Parathyroid adenoma (tissue), 2 donors: ENCODE data around the gene TTLL10.

Source experiments
- H2AFZ ChIP-seq: fragments of 300-600 bp; sonication (generic); one replicate; pipeline ENCODE4 v1.7.0; 2017; ENCODE audit warnings: antibody characterized with exemption, mild to moderate bottlenecking
- H3K27ac ChIP-seq: fragments of 300-600 bp; sonication (generic); one replicate; pipeline ENCODE4 v1.7.0; 2017
- H3K27me3 ChIP-seq: fragments of 300-600 bp; sonication (generic); one replicate; pipeline ENCODE4 v1.7.0; 2017; ENCODE audit warnings: low read length; ENCODE audit not compliant: control insufficient read depth, insufficient read depth
- H3K36me3 ChIP-seq: fragments of 300-600 bp; sonication (generic); one replicate; pipeline ENCODE4 v1.7.0; 2017; ENCODE audit warnings: low read length; ENCODE audit not compliant: control insufficient read depth, insufficient read depth
- H3K4me1 ChIP-seq: fragments of 300-600 bp; sonication (generic); one replicate; pipeline ENCODE4 v1.7.0; 2017; ENCODE audit warnings: control low read depth
- H3K4me2 ChIP-seq: fragments of 300-600 bp; sonication (generic); one replicate; pipeline ENCODE4 v1.7.0; 2017; ENCODE audit warnings: low read length
- H3K4me3 ChIP-seq: fragments of 300-600 bp; sonication (generic); one replicate; pipeline ENCODE4 v1.7.0; 2017; ENCODE audit warnings: low read depth, low read length
- H3K79me2 ChIP-seq: fragments of 300-600 bp; sonication (generic); one replicate; pipeline ENCODE4 v1.7.0; 2017; ENCODE audit warnings: control low read depth
- H3K9ac ChIP-seq: fragments of 300-600 bp; sonication (generic); one replicate; pipeline ENCODE4 v1.7.0; 2017; ENCODE audit warnings: mild to moderate bottlenecking
- H3K9me3 ChIP-seq: fragments of 300-600 bp; sonication (generic); one replicate; pipeline ENCODE4 v1.7.0; 2017; ENCODE audit warnings: low read length; ENCODE audit not compliant: control insufficient read depth
- TF ChIP-seq, protein P1 (sequence below): fragments of 300-600 bp; sonication (generic); IDR thresholded peaks from one replicate; pipeline ENCODE4 v1.7.0; 2017; ENCODE audit warnings: antibody characterized with exemption, mild to moderate bottlenecking
- donor health status: primary hyperparathyroidism.

Gene TTLL10

DNA sequence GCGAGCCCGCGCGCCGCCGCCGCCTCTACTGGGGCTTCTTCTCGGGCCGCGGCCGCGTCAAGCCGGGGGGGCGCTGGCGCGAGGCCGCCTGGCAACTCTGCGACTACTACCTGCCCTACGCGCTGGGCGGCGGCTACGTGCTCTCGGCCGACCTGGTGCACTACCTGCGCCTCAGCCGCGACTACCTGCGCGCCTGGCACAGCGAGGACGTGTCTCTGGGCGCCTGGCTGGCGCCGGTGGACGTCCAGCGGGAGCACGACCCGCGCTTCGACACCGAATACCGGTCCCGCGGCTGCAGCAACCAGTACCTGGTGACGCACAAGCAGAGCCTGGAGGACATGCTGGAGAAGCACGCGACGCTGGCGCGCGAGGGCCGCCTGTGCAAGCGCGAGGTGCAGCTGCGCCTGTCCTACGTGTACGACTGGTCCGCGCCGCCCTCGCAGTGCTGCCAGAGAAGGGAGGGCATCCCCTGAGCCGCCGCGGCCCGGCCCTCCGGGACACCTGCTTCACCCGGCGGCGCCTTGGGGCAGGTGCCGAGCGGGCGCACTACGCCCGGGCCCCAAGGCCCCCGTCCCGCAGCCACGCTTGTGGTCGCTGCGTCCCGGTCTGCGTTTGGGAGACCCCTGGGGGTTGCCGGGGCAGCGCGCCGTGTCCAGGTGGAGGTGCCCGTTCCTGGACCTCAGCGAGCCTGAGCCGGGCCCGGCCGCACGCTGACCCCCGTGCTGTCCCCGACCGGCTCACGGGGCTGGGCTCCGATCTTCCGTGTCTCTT, 59.3 kb downstream of the TTLL10 start:
- H3K36me3 ChIP-seq, result no peaks in the 10 kb centered on the region
- no peak overlapping the region for H3K9ac ChIP-seq

DNA sequence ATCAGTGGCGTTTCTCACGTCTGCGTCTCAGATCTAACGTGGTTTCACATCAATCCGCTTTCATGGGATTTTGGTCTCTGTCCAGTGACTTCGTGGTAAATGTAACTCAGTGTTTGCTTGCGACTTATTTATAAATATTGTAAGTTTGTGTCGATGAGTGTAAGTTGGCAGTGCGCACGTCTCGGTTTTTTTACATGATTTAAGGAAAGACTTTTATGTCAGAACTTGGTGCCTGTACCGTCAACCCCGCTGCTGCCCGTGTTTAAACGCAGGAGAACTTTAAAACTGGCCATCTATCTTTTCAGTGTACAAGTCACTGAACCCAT, 59.9 kb downstream of the TTLL10 start:
- TF ChIP-seq, protein P1, sequence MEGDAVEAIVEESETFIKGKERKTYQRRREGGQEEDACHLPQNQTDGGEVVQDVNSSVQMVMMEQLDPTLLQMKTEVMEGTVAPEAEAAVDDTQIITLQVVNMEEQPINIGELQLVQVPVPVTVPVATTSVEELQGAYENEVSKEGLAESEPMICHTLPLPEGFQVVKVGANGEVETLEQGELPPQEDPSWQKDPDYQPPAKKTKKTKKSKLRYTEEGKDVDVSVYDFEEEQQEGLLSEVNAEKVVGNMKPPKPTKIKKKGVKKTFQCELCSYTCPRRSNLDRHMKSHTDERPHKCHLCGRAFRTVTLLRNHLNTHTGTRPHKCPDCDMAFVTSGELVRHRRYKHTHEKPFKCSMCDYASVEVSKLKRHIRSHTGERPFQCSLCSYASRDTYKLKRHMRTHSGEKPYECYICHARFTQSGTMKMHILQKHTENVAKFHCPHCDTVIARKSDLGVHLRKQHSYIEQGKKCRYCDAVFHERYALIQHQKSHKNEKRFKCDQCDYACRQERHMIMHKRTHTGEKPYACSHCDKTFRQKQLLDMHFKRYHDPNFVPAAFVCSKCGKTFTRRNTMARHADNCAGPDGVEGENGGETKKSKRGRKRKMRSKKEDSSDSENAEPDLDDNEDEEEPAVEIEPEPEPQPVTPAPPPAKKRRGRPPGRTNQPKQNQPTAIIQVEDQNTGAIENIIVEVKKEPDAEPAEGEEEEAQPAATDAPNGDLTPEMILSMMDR, result no peak
- Histone ChIP-seq H3K27ac (no peak overlapping the region), H3K4me2 (no peak overlapping the region), H3K4me3 (no peak overlapping the region), H3K27me3 (no peaks in the 10 kb centered on the region), H3K4me1 (peaks cover 5% of the 10 kb centered on the region), H3K9me3 (no peaks in the 10 kb centered on the region), H3K36me3 (no peaks in the 10 kb centered on the region), H2AFZ (no peak overlapping the region), H3K79me2 (peaks cover 24% of the 10 kb centered on the region), H3K9ac (no peak overlapping the region)

More for the DNA sequence above, 59.3 kb downstream of the TTLL10 start:
- no peaks in the 10 kb centered on the region for H3K9me3 ChIP-seq
- TF ChIP-seq, protein P1, result no peak
- H3K79me2 ChIP-seq, result peaks cover 27% of the 10 kb centered on the region
- no peaks in the 10 kb centered on the region for H3K27me3 ChIP-seq
- H3K4me1 ChIP-seq, result peaks cover 5% of the 10 kb centered on the region
- no peak overlapping the region for H2AFZ ChIP-seq
- H3K4me2 ChIP-seq, result peak overlapping the region; percentile 42
- no peak overlapping the region for H3K27ac ChIP-seq
- H3K4me3 ChIP-seq, result no peak overlapping the region

DNA sequence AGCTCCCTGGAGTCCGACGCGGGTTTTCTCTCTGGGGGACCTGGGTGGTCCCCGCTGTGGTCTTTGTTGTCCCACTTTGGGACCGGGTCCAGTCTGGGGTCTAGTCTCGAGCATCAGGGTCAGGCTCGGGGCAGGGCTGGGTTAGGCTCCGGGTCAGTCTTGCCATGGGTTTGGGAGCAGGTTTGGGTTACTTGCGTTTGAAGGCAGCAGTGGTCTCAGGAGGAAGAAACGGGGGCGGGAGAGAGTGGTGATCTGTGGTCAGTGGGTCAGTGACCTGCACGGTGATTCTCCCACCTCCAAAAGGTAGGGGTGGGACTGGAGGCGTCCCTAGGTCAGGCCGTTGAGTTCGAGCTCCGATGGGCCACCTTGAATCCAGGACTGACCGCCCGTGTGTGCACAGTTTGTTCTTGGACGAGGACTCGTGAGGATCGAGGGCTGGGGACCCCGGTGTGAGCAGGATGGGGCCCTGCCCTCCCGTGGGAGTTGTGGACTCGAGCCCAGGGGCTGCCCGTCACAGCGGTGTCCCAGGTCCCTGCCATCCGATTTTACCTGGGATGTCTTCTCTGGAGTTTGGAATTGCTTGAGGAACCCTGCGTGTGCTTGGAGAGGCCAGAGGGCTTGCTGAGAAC, 60.6 kb downstream of the TTLL10 start:
- Histone ChIP-seq H3K4me1 (peaks cover 5% of the 10 kb centered on the region), H3K27ac (no peak overlapping the region), H3K79me2 (peaks cover 16% of the 10 kb centered on the region), H3K4me2 (no peak overlapping the region), H3K9me3 (no peaks in the 10 kb centered on the region), H3K9ac (no peak overlapping the region), H3K36me3 (no peaks in the 10 kb centered on the region), H2AFZ (no peak overlapping the region), H3K4me3 (no peak overlapping the region), H3K27me3 (no peaks in the 10 kb centered on the region)
- TF ChIP-seq, protein P1, result no peak

DNA sequence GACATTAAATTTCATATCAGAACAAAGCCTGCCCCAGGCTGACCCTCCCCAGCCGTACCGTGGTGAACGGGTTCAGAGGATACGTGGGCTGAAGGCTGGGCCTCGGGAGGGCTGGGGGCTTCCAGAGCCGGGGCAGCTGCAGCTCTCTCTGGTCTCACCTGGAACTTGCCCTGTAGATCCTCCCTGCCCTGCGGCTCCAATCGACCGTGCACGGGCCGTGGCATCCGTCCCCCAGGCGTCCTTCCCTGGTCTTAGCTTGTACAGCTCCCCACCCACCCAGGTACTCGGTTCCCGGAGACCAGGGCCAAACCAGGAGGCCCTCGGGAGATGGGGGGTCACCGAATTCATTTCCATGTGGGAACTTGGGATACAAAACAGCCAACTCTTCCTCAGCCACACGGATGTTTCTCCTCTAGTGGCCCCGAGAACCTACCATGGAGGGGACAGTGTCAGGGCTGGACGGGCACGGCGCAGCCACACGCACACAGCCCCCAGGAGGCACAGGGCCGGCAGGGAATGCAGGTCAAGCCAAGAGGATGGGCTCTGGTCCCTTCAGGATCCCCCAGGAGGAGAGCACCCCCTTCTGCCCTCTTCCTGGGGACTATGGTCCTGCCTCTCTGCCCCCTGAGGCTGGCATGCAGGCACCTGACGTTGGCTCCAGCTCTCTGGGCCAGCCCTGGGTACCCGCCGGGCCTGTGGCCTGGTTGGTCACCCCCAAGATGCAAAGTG, 61.5 kb downstream of the TTLL10 start:
- no peak overlapping the region for H3K27ac ChIP-seq
- H3K79me2 ChIP-seq, result peaks cover 7% of the 10 kb centered on the region
- no peaks in the 10 kb centered on the region for H3K36me3 ChIP-seq
- H3K9me3 ChIP-seq, result no peaks in the 10 kb centered on the region
- peaks cover 2% of the 10 kb centered on the region for H3K4me1 ChIP-seq
- no peak overlapping the region for H3K4me2 ChIP-seq
- TF ChIP-seq, protein P1, result no peak
- H3K9ac ChIP-seq, result no peak overlapping the region
- no peaks in the 10 kb centered on the region for H3K27me3 ChIP-seq
- no peak overlapping the region for H3K4me3 ChIP-seq
- no peak overlapping the region for H2AFZ ChIP-seq
